ENCODE data around the gene ADK.

DNA sequence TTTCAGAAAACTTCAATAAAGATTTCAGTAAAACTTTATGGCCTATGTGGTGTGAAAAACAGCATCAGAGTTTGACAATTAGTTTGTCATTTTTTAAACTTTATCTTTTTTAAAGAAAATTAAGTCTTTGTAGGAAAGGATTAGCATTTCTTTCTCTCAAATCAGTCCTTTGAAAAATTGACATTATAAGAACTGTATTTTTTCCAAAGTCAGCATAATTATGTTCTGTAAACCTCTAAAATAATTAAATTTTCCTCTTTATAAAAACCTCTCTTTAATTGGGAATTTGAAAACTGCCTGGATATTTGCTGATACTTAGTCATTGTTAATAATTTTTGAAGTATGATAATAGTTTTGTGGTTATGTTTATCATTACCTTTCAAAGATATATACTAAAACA lies 448.7 kb downstream of the ADK start:
- TF ChIP-seq, protein P1, sequence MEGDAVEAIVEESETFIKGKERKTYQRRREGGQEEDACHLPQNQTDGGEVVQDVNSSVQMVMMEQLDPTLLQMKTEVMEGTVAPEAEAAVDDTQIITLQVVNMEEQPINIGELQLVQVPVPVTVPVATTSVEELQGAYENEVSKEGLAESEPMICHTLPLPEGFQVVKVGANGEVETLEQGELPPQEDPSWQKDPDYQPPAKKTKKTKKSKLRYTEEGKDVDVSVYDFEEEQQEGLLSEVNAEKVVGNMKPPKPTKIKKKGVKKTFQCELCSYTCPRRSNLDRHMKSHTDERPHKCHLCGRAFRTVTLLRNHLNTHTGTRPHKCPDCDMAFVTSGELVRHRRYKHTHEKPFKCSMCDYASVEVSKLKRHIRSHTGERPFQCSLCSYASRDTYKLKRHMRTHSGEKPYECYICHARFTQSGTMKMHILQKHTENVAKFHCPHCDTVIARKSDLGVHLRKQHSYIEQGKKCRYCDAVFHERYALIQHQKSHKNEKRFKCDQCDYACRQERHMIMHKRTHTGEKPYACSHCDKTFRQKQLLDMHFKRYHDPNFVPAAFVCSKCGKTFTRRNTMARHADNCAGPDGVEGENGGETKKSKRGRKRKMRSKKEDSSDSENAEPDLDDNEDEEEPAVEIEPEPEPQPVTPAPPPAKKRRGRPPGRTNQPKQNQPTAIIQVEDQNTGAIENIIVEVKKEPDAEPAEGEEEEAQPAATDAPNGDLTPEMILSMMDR (conservative IDR thresholded peaks at IDR 0.05) = no peak
- TF ChIP-seq EZH2 (IDR thresholded peaks at IDR 0.05; ENCODE audit: low read depth) = no peak
